Activated effector memory CD4-positive, alpha-beta T cell treated with anti-CD3 and anti-CD28 coated beads, Interleukin-2, amount 50 U/mL, for 16 hours (primary cell): ENCODE results near the gene SUCLG1.
"Not testable (repeated sequence)": the region's sequence is repeated elsewhere in the genome, so short reads cannot be mapped to it uniquely, and the experiment has no call there.

Source experiments
- DNase-seq: peaks from one replicate; pipeline ENCODE4 v3.0.0-alpha.2; 2020

The SUCLG1 gene

GRCh38 chr2:84409531-84409930, 49.5 kb downstream of the SUCLG1 start:
- no peak for DNase-seq

- DNase-seq = not testable (repeated sequence)
Measured at GRCh38 chr2:84402111-84402510, 57.0 kb downstream of the SUCLG1 start.

GRCh38 chr2:84399839-84400238, 59.2 kb downstream of the SUCLG1 start:
- not testable (repeated sequence) for DNase-seq

GRCh38 chr2:84395820-84396219, 63.3 kb downstream of the SUCLG1 start:
- DNase-seq = no peak

GRCh38 chr2:84394628-84395027, 64.5 kb downstream of the SUCLG1 start:
- no peak for DNase-seq

GRCh38 chr2:84393829-84394228, 65.3 kb downstream of the SUCLG1 start:
- no peak for DNase-seq

GRCh38 chr2:84389794-84390193, 69.3 kb downstream of the SUCLG1 start:
- DNase-seq = no peak

GRCh38 chr2:84388921-84389490, 70.1 kb downstream of the SUCLG1 start:
- no peak for DNase-seq

GRCh38 chr2:84388133-84388532, 70.9 kb downstream of the SUCLG1 start:
- DNase-seq = no peak

GRCh38 chr2:84386336-84387040, 72.6 kb downstream of the SUCLG1 start:
- no peak for DNase-seq

- no peak for DNase-seq
Measured at GRCh38 chr2:84383271-84383670, 75.8 kb downstream of the SUCLG1 start.

- DNase-seq = no peak
Measured at GRCh38 chr2:84380875-84381274, 78.2 kb downstream of the SUCLG1 start.

- DNase-seq = no peak
Measured at GRCh38 chr2:84378960-84379359, 80.1 kb downstream of the SUCLG1 start.

GRCh38 chr2:84375020-84375419, 84.1 kb downstream of the SUCLG1 start:
- no peak for DNase-seq

GRCh38 chr2:84373866-84374265, 85.2 kb downstream of the SUCLG1 start:
- DNase-seq = no peak
